Bone marrow (tissue), 2 donors: ENCODE results near the gene PCGF2.

Experiments used
- DNase-seq, 2 donors: peaks; one replicate each; lab custom pipeline; 2025; lab: John Stamatoyannopoulos, UW

Gene PCGF2

DNA sequence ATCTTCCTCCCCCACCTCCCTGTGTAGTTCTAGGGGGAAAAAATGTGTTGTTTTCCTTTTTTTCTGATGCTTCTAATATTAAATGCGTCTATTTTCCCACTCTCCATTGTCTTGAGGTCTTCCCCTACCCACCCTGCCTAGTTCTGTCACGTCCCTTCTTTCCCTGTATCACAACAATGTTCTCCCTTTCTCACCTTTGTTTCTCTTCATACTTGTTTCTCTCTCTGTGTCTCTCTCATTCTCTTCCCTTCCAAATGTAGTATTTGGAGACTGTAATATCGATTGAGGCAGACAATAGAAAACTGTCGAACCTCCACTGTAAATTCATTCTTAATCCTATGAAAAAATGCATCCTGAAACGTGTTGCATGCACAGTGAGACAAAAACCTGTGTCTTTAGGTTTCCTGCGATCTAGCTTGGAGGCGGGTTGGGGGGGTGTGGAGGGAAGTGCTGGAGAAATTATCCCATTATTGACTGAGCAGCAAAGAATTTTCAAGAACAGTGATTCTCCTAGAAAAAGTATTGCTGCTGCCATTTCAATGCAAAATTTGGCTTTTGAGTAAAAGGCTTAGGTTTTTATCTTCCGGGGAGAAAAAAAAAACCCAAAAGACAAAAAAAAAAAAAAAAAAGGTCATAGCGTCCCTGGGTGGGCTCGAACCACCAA, 3.1 kb upstream of the PCGF2 start:
- DNase-seq, result no peak

DNA sequence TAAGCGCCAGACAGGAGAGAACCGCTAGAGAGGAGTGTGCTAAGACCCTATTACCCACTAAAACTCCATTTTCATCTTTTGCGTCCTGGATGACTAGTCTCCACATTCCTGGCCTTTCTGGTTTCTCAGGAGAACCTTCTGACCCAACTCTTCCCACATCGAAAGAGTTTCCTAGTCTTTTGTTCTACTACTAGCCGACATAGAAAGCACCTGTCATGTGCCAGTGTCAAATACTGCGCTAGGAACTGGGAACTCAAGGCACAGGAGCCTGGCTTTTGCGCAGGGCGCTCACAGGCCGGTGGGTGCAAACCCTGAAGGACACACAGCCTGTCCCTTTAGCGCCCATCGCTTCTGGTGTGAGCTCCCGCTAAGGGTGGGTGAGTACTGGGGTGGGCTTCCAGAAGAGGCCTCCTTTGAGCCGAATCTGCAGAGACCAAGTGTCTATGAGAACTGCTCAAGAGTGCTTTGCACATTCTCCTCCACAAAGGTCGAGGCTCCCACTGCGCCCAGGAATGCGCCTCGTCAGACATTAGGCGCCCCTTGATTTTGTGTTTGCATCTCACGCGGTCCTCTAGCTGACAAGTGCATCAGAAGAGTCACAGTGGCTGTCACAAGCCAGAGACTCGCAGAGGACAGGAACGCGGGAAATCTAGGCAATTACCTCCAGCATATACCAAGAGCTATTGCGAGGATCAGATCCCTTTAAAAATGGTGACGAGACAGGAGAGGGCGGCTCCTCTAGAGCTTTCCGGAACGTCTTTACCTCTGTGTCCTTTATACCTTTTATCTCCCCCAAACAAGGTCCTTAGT, 2.4 kb upstream of the PCGF2 start:
- DNase-seq, result no peak

DNA sequence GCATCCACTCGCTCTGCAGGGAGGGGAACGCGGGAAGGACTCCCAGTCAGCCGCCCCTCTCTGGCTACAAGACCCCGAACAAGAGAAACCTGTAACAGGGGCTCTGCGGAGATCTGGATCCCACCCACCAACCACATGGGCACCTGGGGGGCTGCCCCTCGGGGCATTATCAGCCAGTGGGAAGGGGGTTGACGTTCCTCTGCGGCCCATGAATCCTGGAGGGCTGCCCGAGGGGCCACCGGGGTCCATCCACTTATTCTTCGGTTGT, 1.8 kb upstream of the PCGF2 start:
- DNase-seq, result no peak

DNA sequence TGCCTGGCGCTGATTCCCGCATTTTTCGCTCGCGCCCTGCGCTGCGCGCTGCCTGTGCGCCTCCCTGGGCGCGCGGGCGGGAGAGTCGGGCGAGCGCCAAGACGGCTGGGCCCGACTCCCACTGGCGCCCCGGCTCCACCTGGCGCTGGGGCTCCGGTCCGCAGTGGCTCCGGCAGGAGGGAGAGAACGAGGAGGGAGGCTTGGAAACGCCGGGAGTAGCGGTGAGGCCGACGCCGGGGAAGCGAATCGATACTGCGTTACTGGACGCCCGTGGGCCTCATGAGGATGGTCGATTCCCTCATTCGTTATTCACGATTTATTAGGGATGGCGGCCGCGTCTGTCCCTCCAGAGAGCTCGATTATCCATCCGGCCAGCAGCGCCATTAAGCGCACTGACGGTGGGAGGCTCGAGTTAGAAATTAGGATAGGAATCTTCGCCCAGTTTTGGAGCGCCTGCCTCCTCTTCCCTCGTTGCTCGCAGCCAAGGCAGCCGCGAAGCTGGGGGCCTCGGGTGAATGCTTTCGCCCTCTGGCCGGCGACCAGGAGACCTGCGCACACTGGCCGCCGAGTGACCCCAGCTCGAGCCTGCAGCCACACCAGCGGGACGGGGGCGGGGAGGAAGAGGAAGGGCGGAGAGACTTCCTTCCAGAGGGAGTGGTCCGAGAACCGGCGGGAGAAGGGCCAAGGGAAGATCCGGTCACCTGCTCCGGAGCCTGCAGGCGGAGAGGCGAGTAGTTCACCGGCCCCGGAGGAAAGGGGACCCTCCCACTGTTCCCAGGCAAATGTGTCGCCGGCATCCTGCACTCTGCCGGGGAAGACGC, 1.3 kb upstream of the PCGF2 start:
- DNase-seq, result no peak

DNA sequence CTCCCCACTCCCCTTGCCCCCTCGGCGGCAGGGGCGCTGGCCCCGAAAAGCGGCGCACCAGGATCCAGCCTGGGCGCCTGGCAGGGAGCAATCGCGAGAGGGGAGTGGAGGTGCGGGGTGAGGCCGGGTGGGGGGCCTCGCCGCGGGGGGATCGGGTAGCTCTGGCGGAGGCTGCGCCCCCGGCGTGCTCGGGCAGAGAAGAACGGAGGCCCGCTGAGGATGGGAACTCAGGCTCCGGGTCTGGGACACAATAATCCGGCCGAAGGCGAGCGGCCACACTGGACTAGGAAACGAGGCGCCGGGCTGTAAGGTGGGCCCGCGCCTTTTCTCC, 721 bp upstream of the PCGF2 start:
- no peak for DNase-seq

DNA sequence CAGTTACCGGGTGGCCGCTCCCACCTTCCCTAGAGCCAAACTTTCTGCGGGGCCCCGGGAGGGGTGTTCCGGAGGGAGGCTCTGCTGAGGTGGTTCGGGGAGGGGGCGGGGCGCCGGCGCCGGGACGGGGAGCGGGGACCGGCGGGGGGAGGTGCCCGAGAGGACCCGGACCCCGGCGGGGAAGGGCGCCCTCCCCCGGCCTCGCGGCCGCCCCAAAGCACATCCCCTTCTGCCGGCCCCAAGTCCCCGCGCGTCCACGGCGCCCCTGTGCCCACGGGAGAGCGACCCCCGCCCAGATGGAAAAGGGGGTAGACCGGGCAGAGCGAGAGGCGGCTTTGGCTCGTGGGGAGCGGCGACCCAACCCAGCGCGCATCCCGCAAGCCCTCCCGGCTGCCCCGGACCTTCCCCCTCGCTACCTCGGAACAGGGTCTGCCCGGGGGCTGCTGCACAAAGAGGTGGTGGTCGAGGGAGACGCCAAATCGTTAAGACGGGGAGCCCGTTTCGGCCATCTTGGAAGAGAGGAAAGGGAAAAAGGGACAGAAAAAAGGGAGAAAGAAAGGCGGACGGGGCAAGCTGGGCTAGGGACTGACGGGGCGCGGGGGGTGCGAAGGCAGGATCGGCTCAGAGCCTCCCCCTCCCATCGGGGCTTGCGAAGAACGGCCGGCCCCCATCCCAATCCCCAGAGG, 530 bp downstream of the PCGF2 start:
- DNase-seq, result no peak

DNA sequence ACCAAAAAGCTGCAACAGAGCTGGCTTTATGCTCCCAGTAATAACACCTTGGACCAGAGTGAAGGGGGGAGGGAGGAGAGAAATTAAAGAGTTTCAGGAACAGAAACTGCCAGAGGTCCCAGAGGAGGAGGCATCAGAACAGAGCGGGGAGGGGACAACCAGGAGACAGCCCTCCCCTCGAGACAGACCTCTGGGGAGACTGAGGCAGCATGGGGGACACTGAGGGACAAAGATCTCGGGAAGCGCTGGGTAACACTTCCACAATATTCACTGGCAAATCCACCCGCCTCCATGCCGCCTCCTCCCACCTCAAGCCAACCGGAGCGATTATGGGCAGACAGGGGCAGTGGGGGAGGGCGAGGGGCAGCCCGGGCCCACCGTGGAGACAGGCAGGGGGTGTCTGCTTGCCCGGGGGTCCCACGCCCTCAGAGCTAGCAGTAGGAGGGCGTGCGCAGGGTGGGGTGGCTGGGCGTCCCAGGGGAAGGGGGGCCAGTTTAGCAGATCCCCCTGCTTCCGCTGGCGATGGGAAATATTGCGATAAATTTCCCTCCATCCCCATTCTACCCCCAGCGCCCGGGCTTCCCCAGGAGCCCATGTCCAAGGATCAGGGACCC, 1.2 kb downstream of the PCGF2 start:
- no peak for DNase-seq

DNA sequence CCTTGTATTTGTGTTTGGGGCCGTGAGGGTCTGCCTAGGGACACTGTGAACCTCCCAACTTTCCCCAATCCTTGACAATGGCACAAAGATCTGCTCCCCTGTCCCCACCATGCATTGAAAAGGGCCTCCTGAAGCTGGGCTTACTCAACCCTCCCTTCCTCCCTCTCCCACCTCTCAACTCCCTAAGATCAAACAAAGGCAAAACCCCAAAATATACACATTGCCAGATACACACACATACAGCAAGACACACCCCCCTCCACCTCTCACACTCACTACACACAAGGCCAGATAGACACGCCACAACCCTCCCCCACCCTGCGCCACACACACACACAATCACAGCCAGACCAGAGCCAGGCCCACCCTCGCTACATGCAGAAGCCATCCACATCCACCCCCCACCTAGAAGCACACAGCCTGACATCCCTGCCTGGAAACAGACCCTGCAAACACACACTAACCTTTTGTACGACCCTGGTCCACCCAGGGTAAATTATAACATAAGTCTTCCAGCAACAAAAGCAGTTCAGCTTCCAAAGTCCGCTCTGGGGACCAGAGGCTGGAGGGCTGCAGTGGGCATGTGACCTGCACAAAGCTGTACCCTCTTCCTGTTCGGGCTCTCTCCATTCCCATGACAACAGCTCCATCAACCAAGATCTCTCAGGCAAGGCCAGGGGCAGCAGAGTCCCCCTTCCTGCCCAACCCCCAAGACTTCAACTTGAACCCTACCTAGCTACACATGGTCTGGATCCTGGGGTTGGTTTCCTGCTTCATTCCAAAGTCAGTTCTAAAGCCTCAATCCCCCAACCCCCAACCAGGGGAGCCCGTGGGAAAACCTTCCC, 1.9 kb downstream of the PCGF2 start:
- DNase-seq, result no peak

DNA sequence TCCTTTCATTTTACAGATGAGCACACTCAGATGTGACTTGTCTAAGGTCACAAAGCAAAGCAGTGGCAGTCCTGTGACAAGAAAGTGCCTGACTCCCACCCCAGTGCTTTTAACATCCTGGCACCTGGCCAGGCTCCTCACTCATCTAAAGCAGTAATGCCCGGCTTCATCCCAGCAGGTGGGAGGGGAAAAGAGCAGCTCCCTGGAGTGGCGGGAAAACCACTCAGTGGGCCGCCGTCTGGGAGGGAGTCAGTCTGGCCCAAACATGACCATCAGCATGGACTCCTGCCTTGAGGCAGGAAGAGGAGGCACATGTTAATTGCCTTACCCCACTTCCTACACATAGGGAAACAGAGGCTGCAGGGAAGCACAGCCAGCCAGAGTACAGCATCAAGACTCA, 2.6 kb downstream of the PCGF2 start:
- DNase-seq, result no peak

DNA sequence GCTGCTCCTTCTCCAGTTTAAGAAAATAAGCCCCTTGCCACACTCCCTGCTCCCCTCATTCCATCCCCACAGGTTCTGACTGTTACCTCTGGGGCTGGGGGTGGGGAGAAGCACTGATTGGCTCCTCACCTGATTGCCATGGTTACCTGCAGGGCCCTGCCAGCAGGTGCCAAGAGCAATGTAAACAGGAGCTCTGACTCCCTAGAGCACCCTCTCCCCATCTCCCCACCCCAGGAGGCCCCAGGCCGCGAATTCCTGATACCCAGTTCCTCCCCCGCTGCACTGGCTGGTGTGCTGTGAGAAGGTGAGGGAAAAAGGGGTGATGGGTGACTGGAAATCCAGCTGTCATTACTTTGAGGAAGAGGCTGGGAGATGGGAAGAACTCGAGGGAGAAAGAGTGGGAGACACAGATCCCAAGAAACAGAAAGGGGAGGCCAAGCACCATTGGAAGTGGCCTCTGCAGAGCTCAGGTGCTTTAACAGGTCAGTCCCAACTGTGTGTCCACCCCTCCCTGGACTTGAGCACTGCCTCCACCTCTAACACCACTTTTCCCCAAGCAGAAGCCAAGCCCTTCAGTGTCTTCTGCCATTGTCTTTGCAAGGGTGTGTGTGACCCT, 4.5 kb downstream of the PCGF2 start:
- no peak for DNase-seq

DNA sequence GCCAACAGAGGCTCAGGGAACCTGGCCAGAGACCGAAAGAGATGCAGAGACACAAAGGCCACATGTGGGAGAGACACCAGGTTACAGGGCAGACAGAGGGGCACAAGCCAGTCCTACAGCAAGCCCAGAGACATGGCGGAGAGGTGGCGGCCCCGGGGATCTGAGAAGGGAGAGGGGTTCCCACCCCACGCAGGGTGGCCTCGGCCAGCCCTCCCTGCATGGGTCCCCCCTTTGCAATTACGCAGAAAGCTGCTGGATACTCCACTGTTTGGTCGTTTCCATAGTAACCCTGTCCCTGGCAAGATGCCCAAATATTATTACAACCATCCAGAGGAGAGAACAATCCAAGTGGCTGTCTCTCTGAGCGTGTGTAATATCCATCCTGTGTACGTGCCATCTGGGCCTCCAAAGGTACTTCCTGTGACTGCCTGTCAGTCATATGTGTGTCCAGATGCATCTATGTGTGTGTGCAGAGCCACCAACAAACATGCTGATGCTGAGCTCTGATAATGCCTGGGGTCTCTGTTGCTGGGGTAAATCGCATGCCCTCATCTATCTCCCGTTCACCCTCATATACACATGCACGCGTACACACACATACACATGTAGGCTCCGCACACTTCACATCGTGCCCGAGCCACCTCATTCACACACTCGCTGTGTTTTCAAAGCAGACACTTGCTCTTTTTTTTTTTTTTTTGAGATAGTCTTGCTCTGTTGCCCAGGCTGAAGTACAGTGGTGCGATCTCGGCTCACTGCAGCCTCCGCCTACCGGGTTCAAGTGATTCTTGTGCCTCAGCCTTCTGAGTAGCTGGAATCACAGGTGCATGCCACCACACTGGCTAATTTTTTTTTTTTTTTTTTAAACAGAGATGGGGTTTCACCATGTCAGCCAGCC, 5.5 kb downstream of the PCGF2 start:
- no peak for DNase-seq

DNA sequence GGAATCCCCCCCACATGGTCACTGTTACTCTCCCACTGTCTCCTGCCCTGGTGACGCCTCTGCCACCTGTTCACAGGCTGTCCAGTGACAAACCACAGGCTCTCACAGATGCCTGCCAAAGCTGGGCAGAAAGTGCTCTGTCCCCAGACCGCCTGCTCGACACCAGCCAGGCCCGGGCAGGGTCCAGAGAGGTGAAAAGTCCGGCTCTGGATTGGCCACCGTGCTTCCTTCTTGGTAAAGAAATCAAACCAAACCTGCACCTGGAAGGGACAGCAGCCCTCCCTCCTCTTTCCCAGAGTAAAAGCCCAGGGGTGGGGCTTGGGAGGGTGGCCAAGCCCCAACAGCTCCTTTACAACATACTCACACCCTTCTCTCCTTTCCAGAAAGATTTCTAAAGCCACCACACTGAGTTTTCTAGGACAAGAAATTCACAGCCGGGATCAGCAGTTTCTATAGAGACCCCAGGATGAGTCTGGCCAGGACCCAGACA, 6.2 kb downstream of the PCGF2 start:
- no peak for DNase-seq

DNA sequence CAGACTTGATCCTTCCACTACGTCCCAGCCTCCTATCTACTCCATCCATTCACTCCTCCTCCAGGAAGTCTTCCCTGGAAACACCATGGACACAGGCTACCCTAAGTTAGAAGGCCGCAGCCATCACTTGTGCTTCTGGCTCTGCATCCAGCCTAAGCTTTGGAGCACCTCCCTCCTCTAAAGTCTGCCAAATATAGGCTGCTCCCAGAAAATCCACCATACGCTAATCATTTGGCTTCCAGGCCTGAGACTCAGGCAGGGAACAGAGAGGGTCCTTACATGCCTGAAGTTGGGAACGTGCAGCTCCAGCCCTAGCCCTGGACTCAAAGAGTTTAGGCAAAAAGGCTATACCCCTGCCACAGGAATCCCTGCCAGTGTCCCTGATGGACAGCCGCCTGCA, 6.7 kb downstream of the PCGF2 start:
- DNase-seq, result no peak

DNA sequence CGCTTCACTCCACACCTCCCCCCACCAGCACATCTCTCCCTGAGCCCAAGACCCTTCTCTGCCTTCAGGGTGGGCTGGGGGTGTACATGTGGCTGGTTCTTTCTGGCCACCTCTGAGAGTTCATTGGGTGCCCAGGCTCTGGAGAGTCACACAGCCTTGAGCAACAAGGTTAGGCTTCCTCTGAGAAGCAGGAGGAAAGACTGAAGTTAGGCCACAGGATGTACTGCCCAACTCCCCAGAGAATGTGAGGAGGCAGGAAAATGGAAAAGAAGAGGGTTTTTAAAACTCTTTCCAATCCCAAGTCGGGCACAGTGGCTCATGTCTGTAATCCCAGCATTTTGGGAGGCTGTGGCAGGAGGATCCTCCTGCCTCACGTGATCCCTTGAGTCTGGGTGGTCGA, 7.3 kb downstream of the PCGF2 start:
- no peak for DNase-seq

DNA sequence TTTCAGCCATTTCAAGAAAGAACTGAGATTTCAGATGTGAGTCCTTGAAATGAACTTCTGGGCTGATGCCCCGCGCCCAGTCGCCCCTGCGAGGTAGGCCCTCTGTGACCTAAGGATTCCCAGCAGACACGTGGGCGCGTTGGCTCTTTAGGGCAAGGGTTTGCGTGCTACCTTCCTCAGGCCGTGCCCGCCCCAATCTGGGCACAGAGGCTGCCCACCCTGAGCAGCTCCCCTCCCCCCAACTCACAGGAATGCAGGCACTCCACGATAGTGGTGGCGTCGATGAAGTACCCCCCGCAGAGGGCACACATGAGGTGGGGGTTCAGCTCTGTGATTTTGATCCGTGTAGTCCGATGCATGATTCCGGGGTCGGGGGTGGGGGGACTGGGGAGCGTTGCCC, 8.1 kb downstream of the PCGF2 start:
- no peak for DNase-seq

DNA sequence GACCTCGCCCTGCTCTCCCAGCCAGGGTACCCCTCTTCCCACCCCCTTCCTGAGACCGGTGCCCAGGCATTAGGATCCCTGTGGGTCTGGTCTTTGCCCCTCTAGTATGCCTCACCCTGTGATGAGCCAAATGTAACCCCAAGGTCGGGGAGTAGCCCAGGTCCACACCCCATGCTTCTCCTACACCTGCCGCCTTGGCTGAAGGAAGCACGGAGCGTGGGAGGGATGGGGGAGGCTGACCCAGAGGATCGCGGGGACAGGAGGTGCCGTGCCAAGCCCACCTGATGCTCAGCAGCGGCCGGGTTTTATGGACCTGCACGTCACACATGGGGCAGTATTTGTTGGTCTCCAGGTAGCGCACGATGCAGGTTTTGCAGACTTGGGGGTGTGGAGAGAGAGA, 8.8 kb downstream of the PCGF2 start:
- no peak for DNase-seq

DNA sequence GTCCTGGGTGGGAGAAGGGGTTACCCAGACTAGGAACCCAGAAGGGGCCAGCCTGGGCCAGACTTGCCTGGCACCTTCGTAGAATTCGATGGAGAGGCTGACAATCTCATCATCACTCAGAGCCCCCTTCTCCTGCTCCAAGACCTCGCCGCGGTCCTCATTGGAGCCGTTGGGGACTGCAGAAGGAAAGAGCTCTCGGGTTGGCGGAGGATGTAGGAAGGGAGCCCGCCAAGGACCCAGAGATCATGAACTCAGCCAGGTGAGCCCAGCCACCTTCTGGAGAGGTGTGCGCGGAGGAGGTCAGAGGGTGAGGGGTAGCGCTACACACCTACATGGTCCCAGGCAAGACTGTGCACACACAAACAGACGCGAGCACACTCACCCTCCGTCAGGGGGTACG, 9.4 kb downstream of the PCGF2 start:
- no peak for DNase-seq

DNA sequence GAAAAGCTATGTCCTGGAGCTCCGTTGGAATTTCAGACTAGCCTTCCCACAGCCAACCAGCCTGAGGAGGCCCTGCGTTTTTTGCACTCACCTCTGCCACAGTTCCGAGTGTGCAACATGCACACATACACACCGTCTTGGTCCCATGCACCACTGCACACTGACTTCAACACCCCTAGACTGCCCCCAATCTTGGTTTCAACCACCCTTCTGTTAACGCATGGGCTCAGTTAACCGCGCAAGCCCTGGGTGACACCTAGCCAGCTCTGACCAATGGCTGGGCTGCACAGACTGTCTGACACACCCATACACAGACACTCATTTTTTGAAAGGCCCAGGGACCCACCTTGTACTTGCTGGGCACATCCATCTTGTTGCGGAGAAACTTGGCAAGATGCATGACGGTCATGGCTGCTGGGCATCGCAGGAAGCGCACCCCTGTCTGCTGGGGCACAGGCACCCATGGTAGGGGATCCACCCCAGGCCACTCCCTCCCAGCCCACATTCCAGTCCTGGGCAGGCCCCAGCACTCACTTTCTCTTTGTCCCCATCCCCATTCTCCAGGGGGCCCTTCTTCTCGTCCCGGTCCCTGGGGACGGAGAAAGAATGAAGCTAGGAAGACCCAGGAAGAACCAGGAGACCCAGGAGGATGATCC, 10.0 kb downstream of the PCGF2 start:
- DNase-seq, result no peak
